ENCODE results near the gene KLF6. TPM values are rescaled to one million over a fixed set of nuclear protein-coding genes. Genes with fewer than 3 reads are reported as not detected.

KLF6 gene
- total and polyA plus RNA-seq, 9 of the 15 experiments (the other 6 are each of a cell fraction or from before 2014, with no cell fraction given), result 3.2 to 23.9 (median 8.0) TPM

GRCh38 chr10:3806603-3807002 lies 21.6 kb upstream of the KLF6 start:
- Histone ChIP-seq H2AFZ (ENCODE audit: low read depth, low read length) (peak overlapping the region; percentile 94), H3K27ac (ENCODE audit: extremely low read depth, low read depth, low read length) (no peak overlapping the region; the same call in 2 of the 3 replicates), H3K4me1 (replicated peaks in 1 of 2; ENCODE audit: control insufficient read depth in 2 of 2, insufficient read depth in 2 of 2, low read length in 2 of 2) (peaks cover 55 to 87% of the 10 kb centered on the region in 2 experiments), H3K79me2 (ENCODE audit: control insufficient read depth, insufficient read depth, low read length) (no peaks in the 10 kb centered on the region), H3K27me3 (ENCODE audit: control insufficient read depth in 2 of 2, insufficient read depth in 2 of 2, low read length in 2 of 2) (no peaks in the 10 kb centered on the region; a peak in 1 of 5 replicates), H3K9me1 (ENCODE audit: control insufficient read depth, insufficient read depth, low read length) (peaks cover 6% of the 10 kb centered on the region), H3K9ac (ENCODE audit: insufficient read depth in 1 of 2, low read depth in 2 of 2, low read length in 2 of 2) (peak overlapping the region in 1 of 2 experiments; percentile 83; a peak in 3 of 4 replicates), H4K20me1 (replicated peaks; ENCODE audit: control insufficient read depth, insufficient read depth, low read length) (no peaks in the 10 kb centered on the region), H3K36me3 (ENCODE audit: control insufficient read depth, insufficient read depth, low read length) (no peaks in the 10 kb centered on the region), H3K4me2 (ENCODE audit: insufficient read depth, low read length) (peak overlapping the region; percentile 70), H3K4me3 (no peak overlapping the region), H3K9me3 (replicated peaks; ENCODE audit: control insufficient read depth, insufficient read depth, low read depth, low read length) (no peaks in the 10 kb centered on the region)
- FAIRE-seq, result no peak
- intact Hi-C loops (cut with micrococcal nuclease), result no loop called here
- TF ChIP-seq ZNF165 (CRISPR knock-in tag; IDR thresholded peaks at IDR 0.05; ENCODE audit: borderline replicate concordance) (0 out of 2 replicates have a peak, but pooled peaks have one; percentile 27), BRD4 (IDR thresholded peaks at IDR 0.05) (0 out of 2 replicates have a peak, but pooled peaks have one; percentile 7), RBM25 (IDR thresholded peaks at IDR 0.05; ENCODE audit: low read depth, low read length, severe bottlenecking) (no peak)
- no peak for DNase-seq (ENCODE audit: extremely low read depth in 1 of 4, low spot score in 3 of 4)
- POLR2A ChIA-PET, result interaction anchor here (0.5 to 3.7 kb wide), 4 partner anchors 10 to 510 kb away, joined by 3 to 33 read pairs (median 4); partner anchors contain the start of gene KLF6
- in situ Hi-C loops (cut with MboI), result no loop called here
- CTCF ChIA-PET (ENCODE audit: low intra/inter-chr PET ratio), result no interaction called here
- BruUV-seq (replicated peaks), result no TSS peak
- WGBS (ENCODE audit: insufficient coverage, low coverage, missing lambda C conversion rate), result 41% methylated on average over 5 of the region's 5 CpGs
- ATAC-seq, result no peak

DNA sequence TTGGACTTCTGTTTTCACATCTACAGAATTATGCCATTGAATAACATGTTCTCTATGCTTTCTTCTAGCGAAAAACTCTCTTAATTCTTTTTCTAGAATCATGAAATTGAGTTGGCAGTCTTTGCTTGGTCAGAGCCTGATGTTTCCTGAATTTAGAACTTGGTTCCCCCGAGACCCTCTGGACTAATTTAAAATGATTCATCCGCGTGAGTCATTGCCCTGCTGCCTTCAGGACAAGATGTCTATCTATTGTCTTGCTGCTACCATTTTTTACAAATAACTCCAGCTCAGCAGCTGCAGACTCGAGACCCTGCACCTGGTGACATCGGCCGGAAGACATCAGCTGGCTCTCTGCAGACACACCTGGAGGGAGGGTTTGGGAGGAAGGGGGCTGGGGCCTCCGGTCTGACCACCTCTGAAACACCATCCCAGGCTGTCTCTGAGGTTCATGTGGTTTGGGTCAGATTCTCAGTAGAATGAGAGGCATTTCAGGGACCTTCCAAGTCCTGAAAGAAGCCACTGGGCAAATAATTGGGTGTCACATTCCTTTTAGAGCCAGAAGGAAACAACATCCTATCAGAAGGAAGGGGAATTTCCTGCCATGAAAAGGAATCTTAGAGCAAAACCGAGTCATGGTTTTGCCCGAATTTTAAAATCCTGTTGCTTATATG lies 20.9 kb upstream of the KLF6 start:
- Histone ChIP-seq H3K36me3 (ENCODE audit: control insufficient read depth, insufficient read depth, low read length) (no peaks in the 10 kb centered on the region), H3K27ac (ENCODE audit: extremely low read depth, low read depth, low read length) (peak overlapping the region; percentile 95), H3K9me1 (ENCODE audit: control insufficient read depth, insufficient read depth, low read length) (peaks cover 6% of the 10 kb centered on the region), H3K9me3 (replicated peaks; ENCODE audit: control insufficient read depth, insufficient read depth, low read depth, low read length) (no peaks in the 10 kb centered on the region), H3K27me3 (ENCODE audit: control insufficient read depth in 2 of 2, insufficient read depth in 2 of 2, low read length in 2 of 2) (no peaks in the 10 kb centered on the region; a peak in 1 of 5 replicates), H3K4me1 (replicated peaks in 1 of 2; ENCODE audit: control insufficient read depth in 2 of 2, insufficient read depth in 2 of 2, low read length in 2 of 2) (peaks cover 50 to 80% of the 10 kb centered on the region in 2 experiments), H3K79me2 (ENCODE audit: control insufficient read depth, insufficient read depth, low read length) (no peaks in the 10 kb centered on the region), H3K4me3 (no peak overlapping the region), H3K4me2 (ENCODE audit: insufficient read depth, low read length) (peak overlapping the region; percentile 70), H3K9ac (ENCODE audit: insufficient read depth in 1 of 2, low read depth in 2 of 2, low read length in 2 of 2) (peak overlapping the region; percentile 29 to 83; a peak in 3 of 4 replicates), H4K20me1 (replicated peaks; ENCODE audit: control insufficient read depth, insufficient read depth, low read length) (no peaks in the 10 kb centered on the region), H2AFZ (ENCODE audit: low read depth, low read length) (peak overlapping the region; percentile 94)
- WGBS (ENCODE audit: insufficient coverage, low coverage, missing lambda C conversion rate), result 8% methylated on average over 10 of the region's 10 CpGs
- no TSS peak for BruUV-seq (replicated peaks)
- DNase-seq (ENCODE audit: extremely low read depth in 1 of 4, low spot score in 3 of 4) (peak; percentile 63 to 79 (median 68)), FAIRE-seq (peak; percentile 44), ATAC-seq (peak; percentile 2)
- intact Hi-C loops (cut with micrococcal nuclease), result loop anchor here (2.0 kb wide), 1 partner anchor 121 kb away; no protein-coding TSS in a partner anchor
- CTCF ChIA-PET (ENCODE audit: low intra/inter-chr PET ratio), result no interaction called here
- POLR2A ChIA-PET, result interaction anchor here (0.6 to 3.7 kb wide), 6 partner anchors 11 to 29 kb away, joined by 3 to 33 read pairs (median 3); partner anchors contain the start of gene KLF6
- in situ Hi-C loops (cut with MboI), result no loop called here
- TF ChIP-seq DDX20 (tag; IDR thresholded peaks at IDR 0.05; ENCODE audit: low read depth), result no peak
- no peak for TF ChIP-seq ZNF408 (CRISPR knock-in tag; IDR thresholded peaks at IDR 0.05; ENCODE audit: low read depth)
- peak; percentile 34 for TF ChIP-seq DACH1 (IDR thresholded peaks at IDR 0.05; ENCODE audit: partially characterized antibody)
- no peak for TF ChIP-seq MEF2A (IDR thresholded peaks at IDR 0.05; ENCODE audit: control insufficient read depth, low read depth, low read length)
- no peak for TF ChIP-seq RBM25 (IDR thresholded peaks at IDR 0.05; ENCODE audit: low read depth, low read length, severe bottlenecking)
- TF ChIP-seq SNAPC5 (CRISPR knock-in tag; IDR thresholded peaks at IDR 0.05), result no peak
- TF ChIP-seq, protein P1, sequence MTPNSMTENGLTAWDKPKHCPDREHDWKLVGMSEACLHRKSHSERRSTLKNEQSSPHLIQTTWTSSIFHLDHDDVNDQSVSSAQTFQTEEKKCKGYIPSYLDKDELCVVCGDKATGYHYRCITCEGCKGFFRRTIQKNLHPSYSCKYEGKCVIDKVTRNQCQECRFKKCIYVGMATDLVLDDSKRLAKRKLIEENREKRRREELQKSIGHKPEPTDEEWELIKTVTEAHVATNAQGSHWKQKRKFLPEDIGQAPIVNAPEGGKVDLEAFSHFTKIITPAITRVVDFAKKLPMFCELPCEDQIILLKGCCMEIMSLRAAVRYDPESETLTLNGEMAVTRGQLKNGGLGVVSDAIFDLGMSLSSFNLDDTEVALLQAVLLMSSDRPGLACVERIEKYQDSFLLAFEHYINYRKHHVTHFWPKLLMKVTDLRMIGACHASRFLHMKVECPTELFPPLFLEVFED (CRISPR knock-in tag; conservative IDR thresholded peaks at IDR 0.05), result no peak
- TF ChIP-seq ZBTB9 (CRISPR knock-in tag; IDR thresholded peaks at IDR 0.05), result no peak
- TF ChIP-seq POU5F1 (IDR thresholded peaks at IDR 0.05; ENCODE audit: borderline replicate concordance, low read depth, low read length, partially characterized antibody), result no peak

All from K562 (cell line).